ENCODE measurements around the gene DROSHA. TPM values are rescaled to one million over a fixed set of nuclear protein-coding genes. Genes with fewer than 3 reads are reported as not detected.

The DROSHA gene
- total and polyA plus RNA-seq, 2 experiments from 2014 or later, result 25.3 to 40.8 TPM

DNA sequence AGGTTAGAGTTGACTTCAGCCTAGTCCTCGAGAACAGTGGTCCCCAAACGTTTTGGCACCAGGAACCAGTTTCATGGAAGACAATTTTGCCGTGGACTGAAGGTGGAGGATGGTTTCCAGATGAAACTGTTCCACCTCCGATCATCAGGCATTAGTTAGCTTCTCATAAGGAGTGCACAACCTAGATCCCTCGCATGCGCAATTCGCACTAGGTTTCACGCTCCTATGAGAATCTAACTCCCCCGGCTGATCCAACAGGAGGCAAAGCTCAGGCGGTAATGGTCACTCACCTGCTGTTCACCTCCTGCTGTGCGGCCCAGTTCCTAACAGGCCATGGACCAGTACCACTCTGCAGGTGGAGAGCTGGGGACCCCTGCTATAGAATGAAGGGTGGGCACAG lies 174.9 kb downstream of the DROSHA start:
- DNase-seq (ENCODE audit: low spot score), result no peak
- 88% methylated on average over 11 of the region's 11 CpGs for WGBS (ENCODE audit: low lambda C conversion rate, missing lambda C conversion rate)
- H3K27me3 ChIP-seq, result no peaks in the 10 kb centered on the region

DNA sequence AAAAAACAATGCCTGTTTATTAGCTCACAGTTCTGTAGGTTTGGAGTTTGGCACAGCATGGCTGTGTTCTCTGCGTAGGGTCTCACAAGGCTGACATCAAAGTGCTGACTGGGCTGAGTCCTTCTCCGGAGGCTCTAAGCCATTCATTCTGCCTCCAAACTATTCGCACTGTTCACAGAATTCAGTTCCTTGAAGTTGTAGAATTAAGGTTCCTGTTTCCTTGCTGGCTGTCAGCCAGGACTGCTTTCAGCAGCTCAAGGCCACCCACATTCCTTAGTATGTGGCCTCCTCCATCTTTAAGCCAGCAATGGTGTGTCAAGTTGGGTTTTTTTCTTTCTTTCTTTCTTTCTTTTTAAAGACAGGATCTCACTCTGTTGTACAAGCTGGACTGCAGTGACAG lies 176.6 kb downstream of the DROSHA start:
- DNase-seq (ENCODE audit: low spot score), result no peak
- no peaks in the 10 kb centered on the region for H4K20me1 ChIP-seq (ENCODE audit: insufficient read depth, poor library complexity, severe bottlenecking)
- no peak overlapping the region for H3K27ac ChIP-seq
- TF ChIP-seq EZH2 (IDR thresholded peaks at IDR 0.05; ENCODE audit: borderline replicate concordance) (no peak), EZH2phosphoT487 (IDR thresholded peaks at IDR 0.05; ENCODE audit: low read depth, severe bottlenecking, unreplicated experiment) (no peak)
- TF ChIP-seq, protein P1, sequence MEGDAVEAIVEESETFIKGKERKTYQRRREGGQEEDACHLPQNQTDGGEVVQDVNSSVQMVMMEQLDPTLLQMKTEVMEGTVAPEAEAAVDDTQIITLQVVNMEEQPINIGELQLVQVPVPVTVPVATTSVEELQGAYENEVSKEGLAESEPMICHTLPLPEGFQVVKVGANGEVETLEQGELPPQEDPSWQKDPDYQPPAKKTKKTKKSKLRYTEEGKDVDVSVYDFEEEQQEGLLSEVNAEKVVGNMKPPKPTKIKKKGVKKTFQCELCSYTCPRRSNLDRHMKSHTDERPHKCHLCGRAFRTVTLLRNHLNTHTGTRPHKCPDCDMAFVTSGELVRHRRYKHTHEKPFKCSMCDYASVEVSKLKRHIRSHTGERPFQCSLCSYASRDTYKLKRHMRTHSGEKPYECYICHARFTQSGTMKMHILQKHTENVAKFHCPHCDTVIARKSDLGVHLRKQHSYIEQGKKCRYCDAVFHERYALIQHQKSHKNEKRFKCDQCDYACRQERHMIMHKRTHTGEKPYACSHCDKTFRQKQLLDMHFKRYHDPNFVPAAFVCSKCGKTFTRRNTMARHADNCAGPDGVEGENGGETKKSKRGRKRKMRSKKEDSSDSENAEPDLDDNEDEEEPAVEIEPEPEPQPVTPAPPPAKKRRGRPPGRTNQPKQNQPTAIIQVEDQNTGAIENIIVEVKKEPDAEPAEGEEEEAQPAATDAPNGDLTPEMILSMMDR (IDR thresholded peaks at IDR 0.05; ENCODE audit: poor library complexity), result no peak
- H3K79me2 ChIP-seq, result no peaks in the 10 kb centered on the region
- H3K4me3 ChIP-seq, result no peak overlapping the region
- no peaks in the 10 kb centered on the region for H3K27me3 ChIP-seq
- no peaks in the 10 kb centered on the region for H3K4me1 ChIP-seq (ENCODE audit: insufficient read depth)
- no peaks in the 10 kb centered on the region for H3K9me3 ChIP-seq (ENCODE audit: low read depth)
- no peaks in the 10 kb centered on the region for H3K36me3 ChIP-seq (replicated peaks; ENCODE audit: insufficient read depth, low read depth)
- no peak overlapping the region for H2AFZ ChIP-seq
- no peaks in the 10 kb centered on the region for H3K9me2 ChIP-seq (replicated peaks; ENCODE audit: insufficient read depth)
- no peak overlapping the region for H3K4me2 ChIP-seq
- WGBS (ENCODE audit: low lambda C conversion rate, missing lambda C conversion rate), result 60% methylated on average over 3 of the region's 3 CpGs

More for the DNA sequence above, 174.9 kb downstream of the DROSHA start:
- Histone ChIP-seq H3K36me3 (replicated peaks; ENCODE audit: insufficient read depth, low read depth) (no peaks in the 10 kb centered on the region), H3K9me2 (replicated peaks; ENCODE audit: insufficient read depth) (no peaks in the 10 kb centered on the region), H3K9me3 (ENCODE audit: low read depth) (no peaks in the 10 kb centered on the region), H3K79me2 (no peaks in the 10 kb centered on the region), H3K4me2 (no peak overlapping the region), H2AFZ (no peak overlapping the region), H4K20me1 (ENCODE audit: insufficient read depth, poor library complexity, severe bottlenecking) (no peaks in the 10 kb centered on the region), H3K4me3 (no peak overlapping the region), H3K4me1 (ENCODE audit: insufficient read depth) (no peaks in the 10 kb centered on the region), H3K27ac (no peak overlapping the region)
- TF ChIP-seq EZH2phosphoT487 (IDR thresholded peaks at IDR 0.05; ENCODE audit: low read depth, severe bottlenecking, unreplicated experiment) (no peak), EZH2 (IDR thresholded peaks at IDR 0.05; ENCODE audit: borderline replicate concordance) (no peak)
- TF ChIP-seq, protein P1 (IDR thresholded peaks at IDR 0.05; ENCODE audit: poor library complexity), result no peak

Small RNAs within 50 kb of the gene (small RNA-seq; reads per million reads assigned to genes)
- not detected for gene RF00019

Other genes starting within 250 kb of the DROSHA start
- gene C5orf22, start 208 bp upstream of the DROSHA start, total RNA-seq, result 15.3 and 16.3 TPM in 2 replicates
- 12.7 and 15.8 TPM in 2 replicates for gene C5orf22, start 208 bp upstream of the DROSHA start, polyA plus RNA-seq
- 1.9 and 4.0 TPM in 2 replicates for gene PDZD2, start 107.0 kb upstream of the DROSHA start, total RNA-seq
- gene PDZD2, start 107.0 kb upstream of the DROSHA start, polyA plus RNA-seq, result 1.7 and 1.8 TPM in 2 replicates

Measured in hepatocyte (in vitro differentiated cells).